Melanocyte of skin (primary cell): ENCODE data around the gene TAS2R38. TPM values are rescaled to one million over a fixed set of nuclear protein-coding genes. Genes with fewer than 3 reads are reported as not detected.

Experiments
- total RNA-seq, 2 donors: library from RNA; depleted of rRNA; stranded (reverse); fragments of >200 nt; gene quantifications; 2 replicates each; pipeline ENCODE4 v1.2.3, GENCODE V29; 2012

Gene TAS2R38
- total RNA-seq = not detected

DNA sequence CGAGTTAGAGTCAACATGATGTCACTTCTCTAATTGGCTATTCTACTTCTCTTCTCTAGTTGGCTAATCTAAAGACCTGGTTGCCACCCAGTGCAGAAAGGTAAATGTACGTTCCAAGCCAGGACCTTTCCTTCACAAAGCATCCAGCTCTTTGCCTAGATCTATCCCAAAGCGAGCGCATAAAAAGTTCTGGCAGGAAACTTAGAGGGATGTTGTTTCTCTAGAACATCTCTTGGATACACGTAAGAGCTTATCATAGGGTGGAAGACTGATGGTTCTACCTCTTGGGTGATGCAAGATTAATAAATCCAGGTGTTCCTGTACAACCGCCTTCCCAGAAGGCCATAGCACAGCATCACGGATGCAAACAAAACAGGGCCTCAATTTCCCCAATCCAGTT lies at the start of gene TAS2R38:
Gene TAS2R38, minus strand, starts transcription at position 101 of the 400 bp plus-strand sequence. Its CDS starts 84 bp downstream, at position 17.

GRCh38 chr7:141946796-141947195 lies 26.8 kb downstream of the TAS2R38 start, which contains the start of gene CLEC5A:
Gene CLEC5A (minus strand): TSS chr7:141946974. CDS start chr7:141946292, 682 bp downstream.

Other genes with a start within 250 kb of the TAS2R38 start
- 100 to 1,000 TPM in 1 of 2 donors, 10 to 100 TPM in 1; 74.0 to 126 TPM for gene SSBP1, start 235.4 kb downstream of the TAS2R38 start, total RNA-seq
- gene TAS2R3, start 209.7 kb downstream of the TAS2R38 start, total RNA-seq = 1 to 10 TPM in 1 of 2 donors, under 1 TPM in 1; 1.00 to 2.1 TPM
- gene TAS2R4, start 197.1 kb downstream of the TAS2R38 start, total RNA-seq = 1 to 10 TPM in 1 of 2 donors, under 1 TPM in 1; 1.00 to 1.4 TPM
- 1 to 10 TPM in 1 of 2 donors, under 1 TPM in 1; 1.00 to 1.0 TPM for gene TAS2R5, start 183.6 kb downstream of the TAS2R38 start, total RNA-seq
- not detected for gene PRSS37, start 132.3 kb downstream of the TAS2R38 start, total RNA-seq
- not detected for gene OR9A4, start 57.4 kb downstream of the TAS2R38 start, total RNA-seq
- not detected for gene CLEC5A, start 26.8 kb downstream of the TAS2R38 start, total RNA-seq
- not detected for gene MGAM, start 22.1 kb upstream of the TAS2R38 start, total RNA-seq
- gene MGAM2, start 137.9 kb upstream of the TAS2R38 start, total RNA-seq = not detected